HepG2 (cell line): ENCODE measurements around the gene ZNF586. TPM values are rescaled to one million over a fixed set of nuclear protein-coding genes. Genes with fewer than 3 reads are reported as not detected.

Experiments used
- BRCA1 ChIP-seq: sonication (generic); formaldehyde crosslinking; IDR thresholded peaks from 2 replicates; pipeline ENCODE4 v1.4.0; 2020; ENCODE audit warnings: missing genetic modification reagents
- CEBPB ChIP-seq: IDR thresholded peaks from 2 replicates; pipeline ENCODE4 v1.6.1; 2011; ENCODE audit warnings: low read depth, low read length, improper control_type of control experiment, borderline replicate concordance
- GMEB1 ChIP-seq: sonication (generic); formaldehyde crosslinking; IDR thresholded peaks from 2 replicates; pipeline ENCODE4 v1.5.1; 2020; ENCODE audit warnings: missing genetic modification reagents, mild to moderate bottlenecking, borderline replicate concordance
- NR3C1 ChIP-seq: sonication (generic); formaldehyde crosslinking; IDR thresholded peaks from 2 replicates; pipeline ENCODE4 v1.4.0; 2020; ENCODE audit warnings: missing genetic modification reagents
- PAX8 ChIP-seq: sonication (generic); formaldehyde crosslinking; IDR thresholded peaks from 2 replicates; pipeline ENCODE4 v1.8.0; 2022; ENCODE audit warnings: mild to moderate bottlenecking, missing genetic modification reagents, borderline replicate concordance
- SNAI1 ChIP-seq: sonication (generic); formaldehyde crosslinking; IDR thresholded peaks from 2 replicates; pipeline ENCODE4 v1.5.0; 2020; ENCODE audit warnings: mild to moderate bottlenecking, missing genetic modification reagents, borderline replicate concordance
- SUZ12 ChIP-seq: fragments of 150-350 bp; IDR thresholded peaks from 2 replicates; pipeline ENCODE4 v1.6.1; 2014; ENCODE audit warnings: low read depth, low read length
- U2AF1 ChIP-seq: fragments of 200-400 bp; formaldehyde crosslinking; optimal IDR thresholded peaks from 2 replicates; pipeline ENCODE3; 2017; ENCODE audit warnings: mild to moderate bottlenecking, low read depth, low read length
- ZBTB46 ChIP-seq: sonication (generic); formaldehyde crosslinking; IDR thresholded peaks from 2 replicates; pipeline ENCODE4 v1.4.0; 2020; ENCODE audit warnings: mild to moderate bottlenecking, missing genetic modification reagents, borderline replicate concordance
- ZNF232 ChIP-seq: sonication (generic); formaldehyde crosslinking; IDR thresholded peaks from 2 replicates; pipeline ENCODE4 v1.4.0; 2020; ENCODE audit warnings: missing genetic modification reagents, borderline replicate concordance
- ZNF407 ChIP-seq: sonication (generic); formaldehyde crosslinking; IDR thresholded peaks from one replicate; pipeline ENCODE4 v1.5.1; 2020; ENCODE audit warnings: mild to moderate bottlenecking, missing genetic modification reagents; ENCODE audit errors: not compliant biosample characterization
- ZNF607 ChIP-seq: sonication (generic); formaldehyde crosslinking; IDR thresholded peaks from 2 replicates; pipeline ENCODE4 v1.5.1; 2020; ENCODE audit warnings: missing genetic modification reagents, mild to moderate bottlenecking, borderline replicate concordance
- ZNF691 ChIP-seq: sonication (generic); formaldehyde crosslinking; IDR thresholded peaks from 2 replicates; pipeline ENCODE4 v1.4.0; 2020; ENCODE audit warnings: missing genetic modification reagents, low read depth, mild to moderate bottlenecking, borderline replicate concordance
- ZNF766 ChIP-seq: sonication (generic); formaldehyde crosslinking; IDR thresholded peaks from 2 replicates; pipeline ENCODE4 v1.5.0; 2020; ENCODE audit warnings: missing genetic modification reagents, borderline replicate concordance
- ZNF883 ChIP-seq: sonication (generic); formaldehyde crosslinking; IDR thresholded peaks from 2 replicates; pipeline ENCODE4 v1.5.1; 2020; ENCODE audit warnings: mild to moderate bottlenecking, missing genetic modification reagents; ENCODE audit errors: not compliant biosample characterization
- ZSCAN21 ChIP-seq: sonication (generic); formaldehyde crosslinking; IDR thresholded peaks from 2 replicates; pipeline ENCODE4 v1.8.0; 2022; ENCODE audit warnings: mild to moderate bottlenecking, missing genetic modification reagents, moderate library complexity, borderline replicate concordance
- polyA plus RNA-seq, 8 experiments: library from polyadenylated mRNA; depleted of rRNA in 3 of 8; stranded (reverse) in 7 of 8; unstranded in 1 of 8; fragments of >200 nt; fragmentation: Illumina TruSeq in 4 of 8; extraction: Trizol in 4 of 8; gene quantifications; 2 replicates each; pipeline versions ENCODE4 v1.2.1 to v1.2.3, GENCODE V29; 2011 to 2016; ENCODE audit warnings: low read depth in 4 of 8, missing spikeins in 1 of 8, mixed read lengths in 1 of 8; ENCODE audit not compliant: insufficient read depth in 1 of 8
- total RNA-seq, 5 experiments: library from RNA; depleted of rRNA; stranded (reverse); fragments of >200 nt; fragmentation: Illumina TruSeq; extraction: Trizol; gene quantifications; 2 replicates each; pipeline ENCODE4 v1.2.3, GENCODE V29; 2016; ENCODE audit warnings: low read depth in 1 of 5

The ZNF586 gene
- total and polyA plus RNA-seq, 2 of the 13 experiments (the other 11 are each of a cell fraction or from before 2014, with no cell fraction given): 0.50 to 3.4 TPM

GRCh38 chr19:57819475-57820148 lies 50.1 kb downstream of the ZNF586 start (continued):
- no peak for TF ChIP-seq SUZ12
- TF ChIP-seq ZNF883 (CRISPR knock-in tag): peak; percentile 42
- TF ChIP-seq ZBTB46 (CRISPR knock-in tag): no peak
- no peak for TF ChIP-seq NR3C1 (CRISPR knock-in tag)
- peak; percentile 78; the same call in 1 of the 2 replicates for TF ChIP-seq GMEB1 (CRISPR knock-in tag)
- no peak for TF ChIP-seq CEBPB
- TF ChIP-seq ZNF691 (CRISPR knock-in tag): 0 out of 2 replicates have a peak, but pooled peaks have one; percentile 30
- TF ChIP-seq SNAI1 (CRISPR knock-in tag): no peak
- no peak for TF ChIP-seq PAX8 (CRISPR knock-in tag)
- 0 out of 2 replicates have a peak, but pooled peaks have one; percentile 37 for TF ChIP-seq BRCA1 (CRISPR knock-in tag)
- TF ChIP-seq ZNF766: no peak
- peak; percentile 82; the same call in 1 of the 2 replicates for TF ChIP-seq ZNF232
- no peak for TF ChIP-seq U2AF1
- no peak for TF ChIP-seq ZNF407 (CRISPR knock-in tag)
- TF ChIP-seq ZNF607 (CRISPR knock-in tag): peak; percentile 33; the same call in 1 of the 2 replicates
- TF ChIP-seq ZSCAN21 (CRISPR knock-in tag): no peak
